DND-41 (cell line): ENCODE measurements around the gene SIRT2.

ENCODE experiments used
- ATAC-seq: fragments of 200-7000 bp; cut with Tn5 transposase; 3 replicates; pipeline ENCODE4 v1.9.1; 2021; ENCODE audit warnings: low read depth; ENCODE audit not compliant: insufficient read depth
- DNase-seq: peaks from one replicate; pipeline ENCODE4 v3.0.0-alpha.2; 2020
- H2AFZ ChIP-seq: 2 replicates; pipeline ENCODE4 v1.6.0; 2012; ENCODE audit warnings: low read depth, low read length
- H3K27ac ChIP-seq: 2 replicates; pipeline ENCODE4 v1.5.1; 2012; ENCODE audit warnings: low read length, inconsistent platforms
- H3K27me3 ChIP-seq: fragments of 200-600 bp; sonication (generic); 2 replicates; pipeline ENCODE4 v1.6.0; 2012; ENCODE audit warnings: low read length, mild to moderate bottlenecking, inconsistent platforms; ENCODE audit not compliant: insufficient read depth, poor library complexity
- H3K36me3 ChIP-seq: 2 replicates; pipeline ENCODE4 v1.5.1; 2012; ENCODE audit warnings: low read length, inconsistent platforms; ENCODE audit not compliant: insufficient read depth
- H3K4me1 ChIP-seq: 2 replicates; pipeline ENCODE4 v1.5.1; 2012; ENCODE audit warnings: mild to moderate bottlenecking, low read length; ENCODE audit not compliant: insufficient read depth
- H3K4me2 ChIP-seq: 2 replicates; pipeline ENCODE4 v1.6.0; 2012; ENCODE audit warnings: mild to moderate bottlenecking, moderate library complexity, low read length, inconsistent platforms; ENCODE audit not compliant: insufficient read depth
- H3K4me3 ChIP-seq, 2 experiments: fragments of 200-600 bp in 1 of 2; shearing (Covaris generic) in 1 of 2; 2 replicates each; pipeline ENCODE4 v1.5.1; 2012 to 2016; ENCODE audit warnings: inconsistent platforms in 2 of 2, low read length in 2 of 2, mild to moderate bottlenecking in 2 of 2, low read depth in 1 of 2, moderate library complexity in 1 of 2
- H3K79me2 ChIP-seq: 2 replicates; pipeline ENCODE4 v1.6.0; 2012; ENCODE audit warnings: low read length, inconsistent platforms; ENCODE audit not compliant: insufficient read depth
- H3K9ac ChIP-seq: 2 replicates; pipeline ENCODE4 v1.6.0; 2012; ENCODE audit warnings: low read depth, mild to moderate bottlenecking, inconsistent platforms, low read length, moderate library complexity
- H3K9me3 ChIP-seq: 2 replicates; pipeline ENCODE4 v1.5.1; 2012; ENCODE audit warnings: low read length, moderate library complexity, mild to moderate bottlenecking, inconsistent platforms; ENCODE audit not compliant: insufficient read depth, severe bottlenecking
- H4K20me1 ChIP-seq: 2 replicates; pipeline ENCODE4 v1.6.0; 2012; ENCODE audit warnings: low read length; ENCODE audit not compliant: insufficient read depth
- CTCF ChIP-seq: IDR thresholded peaks from 2 replicates; pipeline ENCODE4 v1.5.1; 2012; ENCODE audit warnings: borderline replicate concordance, low read length, moderate library complexity, mild to moderate bottlenecking; ENCODE audit not compliant: poor library complexity, severe bottlenecking; ENCODE audit errors: extremely low read depth
- EZH2 ChIP-seq: IDR thresholded peaks from 3 replicates; pipeline ENCODE4 v1.6.1; 2012; ENCODE audit warnings: borderline replicate concordance, low read depth, mild to moderate bottlenecking, moderate library complexity, low read length, inconsistent platforms; ENCODE audit not compliant: severe bottlenecking

Gene SIRT2

DNA sequence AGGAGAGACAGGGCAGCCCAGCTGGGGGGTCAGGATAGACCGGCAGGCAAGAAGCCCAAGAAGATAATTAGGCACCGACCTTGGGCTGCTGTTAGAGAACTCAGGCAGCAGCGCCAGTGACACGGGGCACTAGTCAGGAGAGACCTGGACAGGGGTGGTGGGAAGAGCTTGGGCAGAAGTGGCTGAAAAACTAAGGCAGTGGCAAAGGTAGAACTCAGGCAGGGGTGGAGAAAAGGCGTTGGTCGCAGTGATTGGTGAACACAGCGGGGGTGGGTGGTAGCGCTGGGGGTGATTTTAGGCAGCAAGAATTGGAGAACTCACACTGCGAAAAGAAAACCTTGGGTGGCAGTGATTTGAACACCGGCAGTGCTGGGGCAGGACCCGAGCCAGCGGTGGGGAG is 8.3 kb upstream of the SIRT2 start:
- H3K27me3 ChIP-seq = no peaks in the 10 kb centered on the region
- ATAC-seq (no peak), DNase-seq (no peak)
- no peaks in the 10 kb centered on the region for H3K4me1 ChIP-seq
- H3K9me3 ChIP-seq = no peaks in the 10 kb centered on the region
- no peak overlapping the region for H3K9ac ChIP-seq
- H4K20me1 ChIP-seq = no peaks in the 10 kb centered on the region; the same call in 1 of the 2 replicates
- no peak overlapping the region for H3K4me3 ChIP-seq
- H3K27ac ChIP-seq = no peak overlapping the region
- no peak for TF ChIP-seq CTCF
- TF ChIP-seq EZH2 = no peak
- no peak overlapping the region for H2AFZ ChIP-seq
- peaks cover 35% of the 10 kb centered on the region for H3K36me3 ChIP-seq
- H3K79me2 ChIP-seq = peaks cover 8% of the 10 kb centered on the region
- no peak overlapping the region for H3K4me2 ChIP-seq

GRCh38 chr19:38907227-38907626 is 7.8 kb upstream of the SIRT2 start:
- Histone ChIP-seq H3K9ac (no peak overlapping the region), H2AFZ (no peak overlapping the region), H3K4me2 (no peak overlapping the region), H3K79me2 (peaks cover 10% of the 10 kb centered on the region), H3K27ac (no peak overlapping the region), H3K36me3 (peaks cover 35% of the 10 kb centered on the region), H3K4me3 (no peak overlapping the region), H3K4me1 (no peaks in the 10 kb centered on the region), H4K20me1 (no peaks in the 10 kb centered on the region; the same call in 1 of the 2 replicates), H3K27me3 (no peaks in the 10 kb centered on the region), H3K9me3 (no peaks in the 10 kb centered on the region)
- no peak for TF ChIP-seq EZH2
- DNase-seq = no peak
- no peak for ATAC-seq

DNA sequence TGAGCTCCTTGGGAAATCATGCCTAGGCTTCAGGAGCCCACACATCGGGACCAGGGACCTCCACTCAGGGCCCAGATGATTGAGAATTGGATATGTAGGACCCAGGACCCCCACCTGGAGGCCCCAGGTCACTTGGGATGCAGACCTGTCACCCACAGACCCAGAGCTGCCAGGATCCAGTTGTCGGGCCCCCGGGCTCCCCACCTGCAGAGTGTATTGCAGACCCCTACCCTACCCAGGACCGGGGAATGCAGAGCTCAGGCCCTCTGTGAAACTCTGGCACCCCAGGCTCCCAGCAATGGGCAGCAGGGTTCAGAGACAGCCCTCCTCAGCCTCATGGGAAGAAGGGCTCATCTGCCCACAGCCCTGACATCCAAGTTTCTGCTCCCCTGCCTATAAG is 6.2 kb upstream of the SIRT2 start:
- Histone ChIP-seq H3K4me3 (no peak overlapping the region), H3K79me2 (peaks cover 23% of the 10 kb centered on the region), H3K36me3 (peaks cover 38% of the 10 kb centered on the region), H3K27ac (no peak overlapping the region), H3K4me2 (no peak overlapping the region), H2AFZ (no peak overlapping the region), H3K9me3 (peaks cover 3% of the 10 kb centered on the region), H4K20me1 (no peaks in the 10 kb centered on the region; the same call in 1 of the 2 replicates), H3K9ac (no peak overlapping the region), H3K4me1 (peaks cover 11% of the 10 kb centered on the region), H3K27me3 (no peaks in the 10 kb centered on the region)
- ATAC-seq (no peak), DNase-seq (no peak)
- TF ChIP-seq EZH2 (no peak), CTCF (no peak)

GRCh38 chr19:38904581-38905539 is 5.4 kb upstream of the SIRT2 start:
- no peak for ATAC-seq
- no peak overlapping the region for H3K4me2 ChIP-seq
- TF ChIP-seq CTCF (no peak), EZH2 (no peak)
- H3K9ac ChIP-seq = no peak overlapping the region
- no peak for DNase-seq
- peaks cover 3% of the 10 kb centered on the region for H3K9me3 ChIP-seq
- no peak overlapping the region for H3K27ac ChIP-seq
- peaks cover 18% of the 10 kb centered on the region for H3K4me1 ChIP-seq
- no peak overlapping the region for H2AFZ ChIP-seq
- peaks cover 38% of the 10 kb centered on the region for H3K36me3 ChIP-seq
- peaks cover 30% of the 10 kb centered on the region for H3K79me2 ChIP-seq
- no peaks in the 10 kb centered on the region for H3K27me3 ChIP-seq
- H4K20me1 ChIP-seq = no peaks in the 10 kb centered on the region; the same call in 1 of the 2 replicates
- H3K4me3 ChIP-seq = no peak overlapping the region
